NCI-H82 (cell line): Measurements from ENCODE around the gene HOXD11.

Experiments
- DNase-seq: peaks from one replicate; lab custom pipeline; 2025; lab: John Stamatoyannopoulos, UW

The HOXD11 gene

GRCh38 chr2:176106581-176107539, at the start of gene HOXD11:
Gene HOXD11, plus strand, starts transcription at chr2:176107280. Its CDS starts 76 bp downstream, at chr2:176107356.
- peak; percentile 69 for DNase-seq

DNA sequence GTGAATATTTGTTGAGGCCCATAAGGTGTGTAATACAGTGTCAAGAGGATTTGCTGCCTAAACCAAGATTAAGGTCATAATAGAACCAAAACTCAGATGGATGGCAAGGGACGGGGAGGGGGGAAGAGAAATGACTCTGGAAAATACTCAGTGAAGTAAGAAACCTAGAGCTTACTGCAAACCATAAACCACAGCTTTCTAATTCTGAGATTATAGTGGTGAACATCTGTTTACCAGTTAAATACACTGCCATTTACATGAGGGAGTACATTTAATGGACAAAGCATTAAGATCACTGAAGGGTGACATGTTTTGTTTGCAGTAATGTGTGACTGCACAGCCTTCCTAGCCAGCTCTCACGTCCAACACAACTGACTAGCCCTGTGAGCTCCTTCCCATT, 43.1 kb upstream of the HOXD11 start:
- DNase-seq = peak; percentile 99

DNA sequence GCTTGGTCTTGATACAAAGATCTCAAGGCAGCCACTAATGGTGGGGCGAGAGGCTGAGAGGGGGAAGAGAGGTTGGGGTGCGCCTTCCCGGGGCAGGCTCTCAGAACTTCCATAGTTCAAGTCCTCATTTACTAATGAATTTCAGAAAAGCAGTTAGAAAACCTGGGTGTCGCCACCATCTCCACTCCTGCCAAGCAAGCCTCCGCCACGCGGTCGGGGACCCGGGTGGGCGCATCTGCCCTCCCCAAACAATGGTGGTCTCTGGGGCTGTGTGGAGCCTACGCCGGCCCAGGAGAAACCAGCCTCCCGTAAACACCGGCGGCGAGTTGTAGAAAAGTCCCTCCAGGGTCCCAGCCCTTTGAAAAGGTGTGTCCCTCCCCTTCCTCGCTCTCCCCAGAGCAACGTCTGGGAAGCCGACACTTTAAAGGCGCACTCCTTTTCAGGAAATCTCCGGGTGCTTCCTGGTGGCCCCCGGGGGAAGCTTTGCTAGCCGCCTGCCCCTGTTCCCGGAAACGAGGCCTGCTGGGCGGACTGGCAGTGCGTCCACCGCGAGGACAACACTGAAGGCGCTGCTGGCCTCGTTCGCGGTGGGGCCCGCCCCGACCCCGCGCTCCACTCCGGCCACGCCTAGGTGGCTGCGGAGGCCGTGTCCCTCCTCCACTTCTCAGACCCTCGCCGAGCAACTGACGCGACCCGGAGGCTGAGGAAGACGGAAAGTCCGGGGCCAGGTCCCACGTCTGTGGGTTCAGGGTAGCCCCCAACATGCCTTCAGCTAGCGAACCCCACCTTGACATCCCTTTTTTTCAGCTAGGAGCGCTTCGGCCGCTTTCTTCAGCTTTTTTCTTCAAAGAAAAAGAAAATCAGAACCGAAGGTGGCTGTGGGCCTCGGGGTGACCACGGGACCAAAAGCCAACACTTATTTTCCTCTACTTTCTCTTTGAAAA, 40.2 kb upstream of the HOXD11 start:
- DNase-seq = no peak

GRCh38 chr2:176067589-176068418, 39.3 kb upstream of the HOXD11 start:
- DNase-seq = no peak

DNA sequence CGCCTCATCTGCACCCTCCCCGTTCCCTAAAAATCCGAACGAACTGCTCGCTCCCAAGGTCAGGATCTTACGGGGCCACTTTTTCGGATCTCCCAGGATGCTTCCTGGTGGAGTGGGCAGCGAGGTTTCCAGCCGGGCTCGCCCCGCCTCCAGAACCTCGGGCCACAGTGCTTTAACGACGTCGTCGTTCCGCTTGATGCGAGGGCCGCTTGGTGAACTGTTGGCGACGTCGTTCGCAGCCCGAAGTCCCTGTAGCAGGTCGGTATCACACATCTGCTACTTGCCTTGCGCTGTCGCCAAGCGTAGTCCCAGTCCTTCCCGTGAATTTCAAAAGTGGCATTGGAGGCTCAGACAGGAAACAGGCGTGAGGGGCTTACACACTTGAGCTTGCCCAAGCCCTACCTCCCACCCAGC, 38.7 kb upstream of the HOXD11 start:
- no peak for DNase-seq

DNA sequence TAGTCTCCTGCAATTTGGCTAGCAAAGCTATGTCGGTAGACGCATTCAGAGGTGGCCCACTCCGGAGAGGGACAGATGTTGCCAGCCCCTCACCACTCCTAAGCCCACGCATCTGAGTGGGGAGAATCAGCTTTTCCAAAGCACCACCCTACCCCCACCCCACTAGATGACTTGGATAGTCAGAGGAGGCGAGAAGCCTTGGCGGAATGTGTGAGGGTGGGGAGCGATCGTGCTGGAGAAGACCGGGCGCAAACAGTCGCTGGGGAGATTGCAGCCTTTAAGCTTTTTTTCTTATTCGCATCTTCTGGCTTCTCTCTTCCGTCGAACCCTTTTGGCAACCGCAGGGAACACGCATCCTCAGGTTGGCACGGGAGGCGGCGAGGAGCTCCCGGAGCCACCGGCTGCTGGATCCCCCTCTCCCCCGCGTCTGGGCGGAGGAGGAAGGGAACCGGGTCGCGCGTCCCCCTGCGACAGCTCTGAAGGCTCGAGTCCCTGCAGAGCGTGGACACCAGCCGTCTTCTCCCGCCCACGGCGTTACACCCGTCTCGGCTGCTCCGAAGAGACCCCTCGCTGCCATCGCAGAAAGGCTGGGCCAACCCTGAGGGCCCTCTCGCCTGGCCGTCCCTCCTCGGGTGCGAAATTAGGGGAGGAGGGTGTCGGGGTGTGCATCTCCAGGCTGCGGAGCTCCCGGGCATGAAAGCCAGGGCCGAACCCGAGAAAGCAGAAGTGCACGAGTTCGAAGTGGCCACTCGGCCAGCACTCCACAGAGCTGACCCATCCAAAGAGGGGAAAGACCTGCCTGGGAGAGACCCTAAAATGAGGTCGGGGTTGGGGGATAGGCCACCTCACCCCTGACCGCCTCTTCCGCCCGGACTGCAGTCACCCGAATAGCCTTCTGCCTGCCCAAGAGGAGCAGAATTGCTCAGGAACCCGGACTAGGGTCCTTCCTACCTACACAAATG, 35.5 kb upstream of the HOXD11 start:
- DNase-seq = no peak

DNA sequence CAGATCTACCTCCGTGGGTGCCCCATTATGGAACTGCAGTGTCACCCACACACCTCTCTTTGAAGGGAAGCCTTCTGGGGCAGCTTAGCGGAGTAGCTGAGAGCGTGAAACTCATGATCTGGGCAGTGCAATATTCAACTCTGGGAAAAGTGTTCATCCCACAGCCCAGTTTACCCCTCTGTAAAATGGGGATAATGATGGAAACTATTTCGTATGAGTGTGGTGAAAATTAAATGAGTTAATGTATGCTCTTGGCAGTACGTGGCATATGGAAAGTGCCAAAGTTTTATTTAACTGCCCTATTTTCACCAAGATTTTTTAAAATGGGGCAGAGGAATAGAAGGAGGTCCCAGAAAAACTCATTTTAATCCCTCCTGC, 34.8 kb upstream of the HOXD11 start:
- no peak for DNase-seq

- DNase-seq = peak; percentile 83
These were observed 33.9 kb upstream of the HOXD11 start for GRCh38 chr2:176072951-176073904.

- no peak for DNase-seq
These were observed 32.1 kb upstream of the HOXD11 start for GRCh38 chr2:176074919-176075425.

DNA sequence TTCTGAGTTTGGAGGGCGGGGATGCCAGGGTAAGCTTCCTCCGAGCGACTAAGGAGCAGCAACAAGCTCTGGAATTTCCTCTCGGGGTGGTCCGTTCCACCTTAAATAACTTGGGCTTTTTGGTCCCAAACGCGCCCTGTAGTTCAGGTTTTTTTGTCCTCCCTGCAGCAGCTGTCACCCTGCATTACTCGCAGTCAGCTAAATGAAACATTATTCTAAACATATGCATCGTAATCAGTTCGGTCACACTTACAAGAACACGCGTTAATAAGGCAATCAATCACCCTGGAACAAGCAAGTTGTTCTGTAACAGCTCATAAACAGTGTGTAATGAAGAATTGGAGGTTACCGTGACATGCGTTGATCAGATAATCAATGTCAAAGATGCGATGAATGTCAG, 31.6 kb upstream of the HOXD11 start:
- peak; percentile 77 for DNase-seq

GRCh38 chr2:176076063-176076462, 31.0 kb upstream of the HOXD11 start:
- no peak for DNase-seq

GRCh38 chr2:176076796-176077195, 30.3 kb upstream of the HOXD11 start:
- peak; percentile 55 for DNase-seq

DNA sequence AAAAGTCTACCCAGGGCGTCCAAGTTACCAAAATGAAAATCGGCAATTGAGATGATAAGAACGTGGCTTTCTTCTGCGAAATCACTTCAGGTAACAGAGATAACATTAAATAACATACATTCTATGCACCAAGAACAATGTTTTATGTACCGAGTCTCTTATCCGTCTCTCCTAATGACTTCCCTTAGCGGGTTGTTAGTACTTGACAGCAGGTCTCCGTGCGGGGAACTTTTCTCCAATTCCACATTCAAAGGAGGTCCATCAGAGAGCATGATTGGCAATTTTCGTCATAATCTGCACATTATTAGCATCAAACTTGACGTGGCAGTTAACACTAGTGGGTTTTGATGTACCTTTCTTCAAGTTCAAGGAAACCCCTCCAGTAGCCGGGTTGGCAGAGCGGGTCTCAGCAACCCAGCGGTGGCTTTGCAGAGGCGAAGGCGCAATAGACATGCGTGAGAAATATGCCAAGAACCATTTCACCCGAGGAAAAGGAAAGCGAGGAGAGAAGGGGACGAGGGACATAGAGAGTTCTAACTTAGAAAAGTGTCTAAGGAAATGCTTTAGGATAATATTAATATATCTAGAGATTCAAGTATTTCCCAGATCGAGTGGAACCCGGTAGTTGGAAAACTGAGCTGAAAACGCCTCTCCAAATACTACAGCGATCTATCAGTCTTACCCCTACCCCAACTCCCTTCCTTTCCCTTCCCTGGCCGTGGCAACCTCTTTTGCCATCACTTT, 28.4 kb upstream of the HOXD11 start:
- DNase-seq = peak; percentile 78

DNA sequence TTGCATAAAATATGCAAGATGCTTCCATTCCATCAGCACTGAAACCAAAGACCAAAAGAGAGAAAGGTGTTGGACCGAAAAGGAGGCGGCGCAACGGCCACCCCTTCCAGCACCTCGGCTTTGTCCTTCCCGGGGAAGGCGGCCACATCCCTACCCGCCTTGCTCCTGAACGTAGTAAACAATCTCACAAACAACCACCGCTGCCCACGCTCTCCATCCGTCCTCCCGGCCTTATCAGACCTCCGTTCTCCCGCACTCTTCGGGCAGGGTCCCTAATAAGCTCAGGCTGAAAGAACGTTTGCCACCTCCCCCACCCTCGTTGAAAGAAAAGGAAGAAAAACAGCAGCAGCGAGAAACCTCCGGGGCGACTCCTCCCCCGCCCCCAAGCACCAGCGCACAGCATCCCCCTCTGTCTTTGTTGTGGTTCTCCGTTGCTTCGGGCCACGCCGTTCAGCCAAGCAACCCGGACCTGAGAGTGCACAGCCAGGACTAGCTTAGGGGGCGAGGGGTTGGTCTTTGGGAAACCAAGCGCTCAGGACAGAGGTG, 27.7 kb upstream of the HOXD11 start:
- peak; percentile 91 for DNase-seq

DNA sequence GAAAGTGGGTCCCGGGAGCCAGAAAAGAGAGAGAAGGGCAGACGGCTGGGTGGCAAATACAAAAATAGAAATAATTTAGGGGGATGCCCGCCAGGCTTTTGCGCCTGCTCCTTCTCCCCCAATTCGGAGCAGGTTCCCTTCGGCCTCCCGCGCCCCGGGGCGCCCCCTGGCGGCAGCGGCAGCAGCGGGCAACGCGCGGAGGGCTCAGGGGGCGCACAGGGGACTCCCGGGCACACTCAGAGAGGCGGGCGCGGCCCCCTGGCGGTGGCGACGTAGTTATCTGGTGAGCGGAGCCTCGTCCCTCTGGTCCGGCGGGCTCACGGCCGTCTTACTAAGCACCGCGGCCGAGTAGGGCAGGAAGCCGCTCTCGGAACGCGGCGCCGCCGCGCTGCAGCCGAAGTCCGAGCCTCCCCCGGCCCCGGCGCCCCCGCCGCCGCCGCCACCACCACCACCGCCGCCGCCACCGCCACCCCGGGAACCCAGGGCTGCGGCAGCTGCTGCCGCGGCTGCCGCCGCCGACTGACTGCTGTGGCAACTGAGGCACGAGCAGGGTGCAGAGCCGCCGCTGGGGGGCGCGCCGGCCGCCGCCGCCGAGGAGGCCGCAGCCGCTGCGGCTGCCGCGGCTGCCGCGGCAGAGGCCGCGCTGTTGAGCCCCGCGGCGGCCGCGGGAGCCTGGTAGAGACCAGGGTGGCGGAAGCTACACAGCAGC, 27.1 kb upstream of the HOXD11 start:
- peak; percentile 97 for DNase-seq

- peak; percentile 64 for DNase-seq
These were observed 26.3 kb upstream of the HOXD11 start for GRCh38 chr2:176080540-176081375.
